22Rv1 (cell line): Measurements from ENCODE around the gene ECE2.

Experiments
- ZFX ChIP-seq: fragments of 450-650 bp; IDR thresholded peaks from 2 replicates; pipeline ENCODE4 v1.6.1; 2017; ENCODE audit warnings: antibody characterized with exemption, borderline replicate concordance
- TF ChIP-seq, protein P1 (sequence below): fragments of 450-650 bp; IDR thresholded peaks from 2 replicates; pipeline ENCODE4 v1.5.1; 2017; ENCODE audit warnings: mild to moderate bottlenecking

- TF ChIP-seq, protein P1, sequence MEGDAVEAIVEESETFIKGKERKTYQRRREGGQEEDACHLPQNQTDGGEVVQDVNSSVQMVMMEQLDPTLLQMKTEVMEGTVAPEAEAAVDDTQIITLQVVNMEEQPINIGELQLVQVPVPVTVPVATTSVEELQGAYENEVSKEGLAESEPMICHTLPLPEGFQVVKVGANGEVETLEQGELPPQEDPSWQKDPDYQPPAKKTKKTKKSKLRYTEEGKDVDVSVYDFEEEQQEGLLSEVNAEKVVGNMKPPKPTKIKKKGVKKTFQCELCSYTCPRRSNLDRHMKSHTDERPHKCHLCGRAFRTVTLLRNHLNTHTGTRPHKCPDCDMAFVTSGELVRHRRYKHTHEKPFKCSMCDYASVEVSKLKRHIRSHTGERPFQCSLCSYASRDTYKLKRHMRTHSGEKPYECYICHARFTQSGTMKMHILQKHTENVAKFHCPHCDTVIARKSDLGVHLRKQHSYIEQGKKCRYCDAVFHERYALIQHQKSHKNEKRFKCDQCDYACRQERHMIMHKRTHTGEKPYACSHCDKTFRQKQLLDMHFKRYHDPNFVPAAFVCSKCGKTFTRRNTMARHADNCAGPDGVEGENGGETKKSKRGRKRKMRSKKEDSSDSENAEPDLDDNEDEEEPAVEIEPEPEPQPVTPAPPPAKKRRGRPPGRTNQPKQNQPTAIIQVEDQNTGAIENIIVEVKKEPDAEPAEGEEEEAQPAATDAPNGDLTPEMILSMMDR: peak; percentile 85
- TF ChIP-seq ZFX: no peak
Measured at GRCh38 chr3:184241447-184242296, 34.1 kb upstream of the ECE2 start.
